Bronchial epithelial cell (primary cell): ENCODE data around the gene CHST8. TPM values are rescaled to one million over a fixed set of nuclear protein-coding genes. Genes with fewer than 3 reads are reported as not detected.

ENCODE experiments used
- DNase-seq: peaks from one replicate; pipeline ENCODE4 v3.0.0-alpha.2; 2010; ENCODE audit warnings: low read depth
- FAIRE-seq: peaks from 2 replicates; lab custom pipeline; 2011; peaks lifted over from hg19 to GRCh38; lab: Jason Lieb, UNC
- H3K27me3 ChIP-seq: 2 replicates; pipeline ENCODE4 v1.5.1; 2011; ENCODE audit warnings: low read length; ENCODE audit not compliant: control insufficient read depth, insufficient read depth
- H3K36me3 ChIP-seq: 2 replicates; pipeline ENCODE4 v1.5.1; 2011; ENCODE audit warnings: low read length; ENCODE audit not compliant: control insufficient read depth, insufficient read depth
- H3K4me3 ChIP-seq: 2 replicates; pipeline ENCODE4 v1.5.1; 2011; ENCODE audit warnings: mild to moderate bottlenecking, low read depth, low read length, control low read depth
- CTCF ChIP-seq: IDR thresholded peaks from 2 replicates; pipeline ENCODE4 v1.5.1; 2011; ENCODE audit warnings: mild to moderate bottlenecking, moderate library complexity, low read length, control low read depth, inconsistent platforms; ENCODE audit not compliant: insufficient read depth, severe bottlenecking
- total RNA-seq: library from RNA; depleted of rRNA; stranded (reverse); fragments of >200 nt; gene quantifications from 2 replicates; pipeline ENCODE4 v1.2.1, GENCODE V29; 2014

CHST8 gene
- total RNA-seq, 1 donor from 2014 or later = under 0.01 TPM

GRCh38 chr19:33795370-33796163 lies 173.8 kb downstream of the CHST8 start:
- Histone ChIP-seq H3K4me3 (peak overlapping the region; percentile 76), H3K36me3 (peaks cover 12% of the 10 kb centered on the region), H3K27me3 (no peaks in the 10 kb centered on the region)
- peak; percentile 71 for TF ChIP-seq CTCF
- DNase-seq (peak; percentile 63), FAIRE-seq (no peak)

- Histone ChIP-seq H3K36me3 (peaks cover 15% of the 10 kb centered on the region), H3K4me3 (peak within 1 kb of the TSS; percentile 76), H3K27me3 (no peaks in the 10 kb centered on the region)
- FAIRE-seq (no peak), DNase-seq (no peak)
- TF ChIP-seq CTCF = no peak
Observed at GRCh38 chr19:33796164-33796875, 174.6 kb downstream of the CHST8 start, which contains the start of gene KCTD15. Gene KCTD15 (plus strand): TSS chr19:33796870. CDS start chr19:33800455, 3,585 bp downstream.

GRCh38 chr19:33797802-33798671 lies 176.3 kb downstream of the CHST8 start:
- FAIRE-seq = no peak
- TF ChIP-seq CTCF = no peak
- no peak for DNase-seq
- H3K36me3 ChIP-seq = peaks cover 20% of the 10 kb centered on the region
- H3K27me3 ChIP-seq = no peaks in the 10 kb centered on the region
- peak overlapping the region; percentile 76 for H3K4me3 ChIP-seq

GRCh38 chr19:33798681-33799111 lies 176.9 kb downstream of the CHST8 start:
- no peak for FAIRE-seq
- TF ChIP-seq CTCF = no peak
- Histone ChIP-seq H3K4me3 (peak overlapping the region; percentile 76), H3K36me3 (peaks cover 20% of the 10 kb centered on the region), H3K27me3 (no peaks in the 10 kb centered on the region)
- no peak for DNase-seq

GRCh38 chr19:33799476-33799875 lies 177.7 kb downstream of the CHST8 start:
- FAIRE-seq (no peak), DNase-seq (no peak)
- TF ChIP-seq CTCF = no peak
- H3K27me3 ChIP-seq = no peaks in the 10 kb centered on the region
- no peak overlapping the region for H3K4me3 ChIP-seq
- H3K36me3 ChIP-seq = peaks cover 20% of the 10 kb centered on the region
